ENCODE results near the gene LDLR.

GRCh38 chr19:11145536-11145924 lies 56.3 kb downstream of the LDLR start:
- no peak for TF ChIP-seq POLR2A (IDR thresholded peaks at IDR 0.05; ENCODE audit: low read depth, low read length)
- TF ChIP-seq TAF1 (IDR thresholded peaks at IDR 0.05; ENCODE audit: low read depth, low read length), result no peak
- no peak for TF ChIP-seq POU2F2 (IDR thresholded peaks at IDR 0.05; ENCODE audit: low read depth, low read length)
- TF ChIP-seq POLR2AphosphoS5 (IDR thresholded peaks at IDR 0.05; ENCODE audit: low read depth, low read length), result no peak
- no peak for TF ChIP-seq PAX5 (IDR thresholded peaks at IDR 0.05; ENCODE audit: insufficient read depth, low read length, severe bottlenecking)

Data from GM12891 (cell line).